ENCODE measurements around the gene TBCD. TPM values are rescaled to one million over a fixed set of nuclear protein-coding genes. Genes with fewer than 3 reads are reported as not detected.

TBCD gene
- total RNA-seq, 1 experiment from 2014 or later = 173 TPM

DNA sequence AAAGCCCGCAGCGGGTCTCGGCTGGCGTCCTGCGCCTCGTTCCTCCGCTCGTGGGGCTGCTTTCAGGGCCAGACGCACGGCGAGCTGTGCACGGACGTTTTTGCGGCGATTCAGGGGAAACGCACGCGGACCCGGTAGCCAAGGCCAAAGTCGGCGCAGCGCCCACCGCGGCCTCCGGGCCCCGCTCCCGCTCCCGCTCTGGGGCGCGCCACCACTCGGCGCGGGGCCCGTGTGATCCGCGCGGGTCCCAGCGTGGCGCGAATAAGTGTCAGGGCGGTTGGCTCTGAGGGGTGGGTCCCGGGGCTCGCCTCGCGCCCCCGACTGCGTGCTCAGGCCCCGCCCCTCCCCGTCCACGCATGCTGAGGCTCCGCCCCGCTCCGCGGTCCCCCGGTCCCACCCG, 694 bp upstream of the TBCD start (continued):
- TF ChIP-seq MXD4 (CRISPR knock-in tag; IDR thresholded peaks at IDR 0.05; ENCODE audit: borderline replicate concordance) (no peak), NFYB (CRISPR knock-in tag; conservative IDR thresholded peaks at IDR 0.05; ENCODE audit: low read depth) (no peak), NFE2L1 (CRISPR knock-in tag; IDR thresholded peaks at IDR 0.05) (no peak), NFATC4 (CRISPR knock-in tag; IDR thresholded peaks at IDR 0.05) (no peak), GTF2I (CRISPR knock-in tag; conservative IDR thresholded peaks at IDR 0.05) (no peak), SMAD3 (CRISPR knock-in tag; IDR thresholded peaks at IDR 0.05; ENCODE audit: borderline replicate concordance) (no peak), CREB1 (CRISPR knock-in tag; IDR thresholded peaks at IDR 0.05) (no peak), TCF7 (CRISPR knock-in tag; IDR thresholded peaks at IDR 0.05; ENCODE audit: low read depth) (no peak), MYBL2 (CRISPR knock-in tag; IDR thresholded peaks at IDR 0.05) (0 out of 2 replicates have a peak, but pooled peaks have one; percentile 29), ZNF416 (CRISPR knock-in tag; IDR thresholded peaks at IDR 0.05) (0 out of 2 replicates have a peak, but pooled peaks have one; percentile 27), ZNF317 (CRISPR knock-in tag; IDR thresholded peaks at IDR 0.05; ENCODE audit: borderline replicate concordance, low read depth) (peak; percentile 16; the same call in 1 of the 2 replicates), SP1 (CRISPR knock-in tag; conservative IDR thresholded peaks at IDR 0.05) (no peak; the same call in 1 of the 2 replicates)
- TF ChIP-seq, protein P1, sequence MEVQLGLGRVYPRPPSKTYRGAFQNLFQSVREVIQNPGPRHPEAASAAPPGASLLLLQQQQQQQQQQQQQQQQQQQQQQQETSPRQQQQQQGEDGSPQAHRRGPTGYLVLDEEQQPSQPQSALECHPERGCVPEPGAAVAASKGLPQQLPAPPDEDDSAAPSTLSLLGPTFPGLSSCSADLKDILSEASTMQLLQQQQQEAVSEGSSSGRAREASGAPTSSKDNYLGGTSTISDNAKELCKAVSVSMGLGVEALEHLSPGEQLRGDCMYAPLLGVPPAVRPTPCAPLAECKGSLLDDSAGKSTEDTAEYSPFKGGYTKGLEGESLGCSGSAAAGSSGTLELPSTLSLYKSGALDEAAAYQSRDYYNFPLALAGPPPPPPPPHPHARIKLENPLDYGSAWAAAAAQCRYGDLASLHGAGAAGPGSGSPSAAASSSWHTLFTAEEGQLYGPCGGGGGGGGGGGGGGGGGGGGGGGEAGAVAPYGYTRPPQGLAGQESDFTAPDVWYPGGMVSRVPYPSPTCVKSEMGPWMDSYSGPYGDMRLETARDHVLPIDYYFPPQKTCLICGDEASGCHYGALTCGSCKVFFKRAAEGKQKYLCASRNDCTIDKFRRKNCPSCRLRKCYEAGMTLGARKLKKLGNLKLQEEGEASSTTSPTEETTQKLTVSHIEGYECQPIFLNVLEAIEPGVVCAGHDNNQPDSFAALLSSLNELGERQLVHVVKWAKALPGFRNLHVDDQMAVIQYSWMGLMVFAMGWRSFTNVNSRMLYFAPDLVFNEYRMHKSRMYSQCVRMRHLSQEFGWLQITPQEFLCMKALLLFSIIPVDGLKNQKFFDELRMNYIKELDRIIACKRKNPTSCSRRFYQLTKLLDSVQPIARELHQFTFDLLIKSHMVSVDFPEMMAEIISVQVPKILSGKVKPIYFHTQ (CRISPR knock-in tag; IDR thresholded peaks at IDR 0.05) = no peak
- TF ChIP-seq, protein P2, sequence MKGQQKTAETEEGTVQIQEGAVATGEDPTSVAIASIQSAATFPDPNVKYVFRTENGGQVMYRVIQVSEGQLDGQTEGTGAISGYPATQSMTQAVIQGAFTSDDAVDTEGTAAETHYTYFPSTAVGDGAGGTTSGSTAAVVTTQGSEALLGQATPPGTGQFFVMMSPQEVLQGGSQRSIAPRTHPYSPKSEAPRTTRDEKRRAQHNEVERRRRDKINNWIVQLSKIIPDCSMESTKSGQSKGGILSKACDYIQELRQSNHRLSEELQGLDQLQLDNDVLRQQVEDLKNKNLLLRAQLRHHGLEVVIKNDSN (CRISPR knock-in tag; IDR thresholded peaks at IDR 0.05) = no peak
- TF ChIP-seq, protein P3, sequence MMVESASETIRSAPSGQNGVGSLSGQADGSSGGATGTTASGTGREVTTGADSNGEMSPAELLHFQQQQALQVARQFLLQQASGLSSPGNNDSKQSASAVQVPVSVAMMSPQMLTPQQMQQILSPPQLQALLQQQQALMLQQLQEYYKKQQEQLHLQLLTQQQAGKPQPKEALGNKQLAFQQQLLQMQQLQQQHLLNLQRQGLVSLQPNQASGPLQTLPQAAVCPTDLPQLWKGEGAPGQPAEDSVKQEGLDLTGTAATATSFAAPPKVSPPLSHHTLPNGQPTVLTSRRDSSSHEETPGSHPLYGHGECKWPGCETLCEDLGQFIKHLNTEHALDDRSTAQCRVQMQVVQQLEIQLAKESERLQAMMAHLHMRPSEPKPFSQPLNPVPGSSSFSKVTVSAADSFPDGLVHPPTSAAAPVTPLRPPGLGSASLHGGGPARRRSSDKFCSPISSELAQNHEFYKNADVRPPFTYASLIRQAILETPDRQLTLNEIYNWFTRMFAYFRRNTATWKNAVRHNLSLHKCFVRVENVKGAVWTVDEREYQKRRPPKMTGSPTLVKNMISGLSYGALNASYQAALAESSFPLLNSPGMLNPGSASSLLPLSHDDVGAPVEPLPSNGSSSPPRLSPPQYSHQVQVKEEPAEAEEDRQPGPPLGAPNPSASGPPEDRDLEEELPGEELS (CRISPR knock-in tag; IDR thresholded peaks at IDR 0.05) = peak; percentile 65; the same call in 1 of the 2 replicates
- TF ChIP-seq, protein P4, sequence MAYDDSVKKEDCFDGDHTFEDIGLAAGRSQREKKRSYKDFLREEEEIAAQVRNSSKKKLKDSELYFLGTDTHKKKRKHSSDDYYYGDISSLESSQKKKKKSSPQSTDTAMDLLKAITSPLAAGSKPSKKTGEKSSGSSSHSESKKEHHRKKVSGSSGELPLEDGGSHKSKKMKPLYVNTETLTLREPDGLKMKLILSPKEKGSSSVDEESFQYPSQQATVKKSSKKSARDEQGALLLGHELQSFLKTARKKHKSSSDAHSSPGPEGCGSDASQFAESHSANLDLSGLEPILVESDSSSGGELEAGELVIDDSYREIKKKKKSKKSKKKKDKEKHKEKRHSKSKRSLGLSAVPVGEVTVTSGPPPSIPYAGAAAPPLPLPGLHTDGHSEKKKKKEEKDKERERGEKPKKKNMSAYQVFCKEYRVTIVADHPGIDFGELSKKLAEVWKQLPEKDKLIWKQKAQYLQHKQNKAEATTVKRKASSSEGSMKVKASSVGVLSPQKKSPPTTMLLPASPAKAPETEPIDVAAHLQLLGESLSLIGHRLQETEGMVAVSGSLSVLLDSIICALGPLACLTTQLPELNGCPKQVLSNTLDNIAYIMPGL (CRISPR knock-in tag; IDR thresholded peaks at IDR 0.05) = 0 out of 2 replicates have a peak, but pooled peaks have one; percentile 10
- TF ChIP-seq, protein P5, sequence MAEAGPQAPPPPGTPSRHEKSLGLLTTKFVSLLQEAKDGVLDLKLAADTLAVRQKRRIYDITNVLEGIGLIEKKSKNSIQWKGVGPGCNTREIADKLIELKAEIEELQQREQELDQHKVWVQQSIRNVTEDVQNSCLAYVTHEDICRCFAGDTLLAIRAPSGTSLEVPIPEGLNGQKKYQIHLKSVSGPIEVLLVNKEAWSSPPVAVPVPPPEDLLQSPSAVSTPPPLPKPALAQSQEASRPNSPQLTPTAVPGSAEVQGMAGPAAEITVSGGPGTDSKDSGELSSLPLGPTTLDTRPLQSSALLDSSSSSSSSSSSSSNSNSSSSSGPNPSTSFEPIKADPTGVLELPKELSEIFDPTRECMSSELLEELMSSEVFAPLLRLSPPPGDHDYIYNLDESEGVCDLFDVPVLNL (CRISPR knock-in tag; IDR thresholded peaks at IDR 0.05; ENCODE audit: borderline replicate concordance, low read depth) = no peak
- TF ChIP-seq, protein P6, sequence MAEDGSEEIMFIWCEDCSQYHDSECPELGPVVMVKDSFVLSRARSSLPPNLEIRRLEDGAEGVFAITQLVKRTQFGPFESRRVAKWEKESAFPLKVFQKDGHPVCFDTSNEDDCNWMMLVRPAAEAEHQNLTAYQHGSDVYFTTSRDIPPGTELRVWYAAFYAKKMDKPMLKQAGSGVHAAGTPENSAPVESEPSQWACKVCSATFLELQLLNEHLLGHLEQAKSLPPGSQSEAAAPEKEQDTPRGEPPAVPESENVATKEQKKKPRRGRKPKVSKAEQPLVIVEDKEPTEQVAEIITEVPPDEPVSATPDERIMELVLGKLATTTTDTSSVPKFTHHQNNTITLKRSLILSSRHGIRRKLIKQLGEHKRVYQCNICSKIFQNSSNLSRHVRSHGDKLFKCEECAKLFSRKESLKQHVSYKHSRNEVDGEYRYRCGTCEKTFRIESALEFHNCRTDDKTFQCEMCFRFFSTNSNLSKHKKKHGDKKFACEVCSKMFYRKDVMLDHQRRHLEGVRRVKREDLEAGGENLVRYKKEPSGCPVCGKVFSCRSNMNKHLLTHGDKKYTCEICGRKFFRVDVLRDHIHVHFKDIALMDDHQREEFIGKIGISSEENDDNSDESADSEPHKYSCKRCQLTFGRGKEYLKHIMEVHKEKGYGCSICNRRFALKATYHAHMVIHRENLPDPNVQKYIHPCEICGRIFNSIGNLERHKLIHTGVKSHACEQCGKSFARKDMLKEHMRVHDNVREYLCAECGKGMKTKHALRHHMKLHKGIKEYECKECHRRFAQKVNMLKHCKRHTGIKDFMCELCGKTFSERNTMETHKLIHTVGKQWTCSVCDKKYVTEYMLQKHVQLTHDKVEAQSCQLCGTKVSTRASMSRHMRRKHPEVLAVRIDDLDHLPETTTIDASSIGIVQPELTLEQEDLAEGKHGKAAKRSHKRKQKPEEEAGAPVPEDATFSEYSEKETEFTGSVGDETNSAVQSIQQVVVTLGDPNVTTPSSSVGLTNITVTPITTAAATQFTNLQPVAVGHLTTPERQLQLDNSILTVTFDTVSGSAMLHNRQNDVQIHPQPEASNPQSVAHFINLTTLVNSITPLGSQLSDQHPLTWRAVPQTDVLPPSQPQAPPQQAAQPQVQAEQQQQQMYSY (CRISPR knock-in tag; IDR thresholded peaks at IDR 0.05) = 0 out of 2 replicates have a peak, but pooled peaks have one; percentile 11
- TF ChIP-seq, protein P7, sequence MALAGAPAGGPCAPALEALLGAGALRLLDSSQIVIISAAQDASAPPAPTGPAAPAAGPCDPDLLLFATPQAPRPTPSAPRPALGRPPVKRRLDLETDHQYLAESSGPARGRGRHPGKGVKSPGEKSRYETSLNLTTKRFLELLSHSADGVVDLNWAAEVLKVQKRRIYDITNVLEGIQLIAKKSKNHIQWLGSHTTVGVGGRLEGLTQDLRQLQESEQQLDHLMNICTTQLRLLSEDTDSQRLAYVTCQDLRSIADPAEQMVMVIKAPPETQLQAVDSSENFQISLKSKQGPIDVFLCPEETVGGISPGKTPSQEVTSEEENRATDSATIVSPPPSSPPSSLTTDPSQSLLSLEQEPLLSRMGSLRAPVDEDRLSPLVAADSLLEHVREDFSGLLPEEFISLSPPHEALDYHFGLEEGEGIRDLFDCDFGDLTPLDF (CRISPR knock-in tag; IDR thresholded peaks at IDR 0.05) = no peak
- TF ChIP-seq, protein P8, sequence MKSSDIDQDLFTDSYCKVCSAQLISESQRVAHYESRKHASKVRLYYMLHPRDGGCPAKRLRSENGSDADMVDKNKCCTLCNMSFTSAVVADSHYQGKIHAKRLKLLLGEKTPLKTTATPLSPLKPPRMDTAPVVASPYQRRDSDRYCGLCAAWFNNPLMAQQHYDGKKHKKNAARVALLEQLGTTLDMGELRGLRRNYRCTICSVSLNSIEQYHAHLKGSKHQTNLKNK (CRISPR knock-in tag; IDR thresholded peaks at IDR 0.05) = no peak
- TF ChIP-seq, protein P9, sequence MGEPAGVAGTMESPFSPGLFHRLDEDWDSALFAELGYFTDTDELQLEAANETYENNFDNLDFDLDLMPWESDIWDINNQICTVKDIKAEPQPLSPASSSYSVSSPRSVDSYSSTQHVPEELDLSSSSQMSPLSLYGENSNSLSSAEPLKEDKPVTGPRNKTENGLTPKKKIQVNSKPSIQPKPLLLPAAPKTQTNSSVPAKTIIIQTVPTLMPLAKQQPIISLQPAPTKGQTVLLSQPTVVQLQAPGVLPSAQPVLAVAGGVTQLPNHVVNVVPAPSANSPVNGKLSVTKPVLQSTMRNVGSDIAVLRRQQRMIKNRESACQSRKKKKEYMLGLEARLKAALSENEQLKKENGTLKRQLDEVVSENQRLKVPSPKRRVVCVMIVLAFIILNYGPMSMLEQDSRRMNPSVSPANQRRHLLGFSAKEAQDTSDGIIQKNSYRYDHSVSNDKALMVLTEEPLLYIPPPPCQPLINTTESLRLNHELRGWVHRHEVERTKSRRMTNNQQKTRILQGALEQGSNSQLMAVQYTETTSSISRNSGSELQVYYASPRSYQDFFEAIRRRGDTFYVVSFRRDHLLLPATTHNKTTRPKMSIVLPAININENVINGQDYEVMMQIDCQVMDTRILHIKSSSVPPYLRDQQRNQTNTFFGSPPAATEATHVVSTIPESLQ (CRISPR knock-in tag; IDR thresholded peaks at IDR 0.05) = no peak
- TF ChIP-seq, protein P10, sequence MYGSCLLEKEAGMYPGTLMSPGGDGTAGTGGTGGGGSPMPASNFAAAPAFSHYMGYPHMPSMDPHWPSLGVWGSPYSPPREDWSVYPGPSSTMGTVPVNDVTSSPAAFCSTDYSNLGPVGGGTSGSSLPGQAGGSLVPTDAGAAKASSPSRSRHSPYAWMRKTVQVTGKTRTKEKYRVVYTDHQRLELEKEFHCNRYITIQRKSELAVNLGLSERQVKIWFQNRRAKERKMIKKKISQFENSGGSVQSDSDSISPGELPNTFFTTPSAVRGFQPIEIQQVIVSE (CRISPR knock-in tag; IDR thresholded peaks at IDR 0.05; ENCODE audit: borderline replicate concordance) = no peak
